ENCODE results near the gene BNIP5. TPM values are rescaled to one million over a fixed set of nuclear protein-coding genes. Genes with fewer than 3 reads are reported as not detected.

The BNIP5 gene
- total RNA-seq, 1 donor from 2014 or later, result not detected

DNA sequence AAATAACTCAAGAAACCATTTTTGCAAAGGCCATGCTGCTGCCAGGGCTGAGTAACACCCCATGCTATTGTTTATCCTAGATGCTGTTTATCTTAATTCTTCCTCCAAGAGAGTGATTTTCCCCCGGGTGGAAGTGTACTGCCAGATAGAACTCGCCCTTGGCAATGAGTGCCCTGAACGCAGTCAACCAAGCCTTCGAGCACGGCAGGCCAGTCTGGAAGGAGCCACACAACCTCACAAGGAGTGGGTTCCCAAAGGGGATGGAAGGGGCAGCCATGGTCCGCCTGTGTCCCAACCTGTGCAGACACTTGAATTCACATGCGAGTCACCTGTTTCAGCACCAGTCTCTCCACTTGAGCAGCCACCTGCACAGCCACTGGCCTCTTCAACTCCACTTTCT, 34.9 kb downstream of the BNIP5 start:
- Mint-ChIP-seq H3K9me3 (no peaks in the 10 kb centered on the region), H3K27ac (no peak overlapping the region), H3K4me3 (peak overlapping the region; percentile 33), H3K36me3 (no peaks in the 10 kb centered on the region), H3K27me3 (ENCODE audit: insufficient read depth, low read depth) (peaks cover 2% of the 10 kb centered on the region), H3K4me1 (peaks cover 15% of the 10 kb centered on the region)
- Histone ChIP-seq H3K36me3 (no peaks in the 10 kb centered on the region), H2AFZ (replicated peaks) (no peak overlapping the region), H4K20me1 (ENCODE audit: low read depth) (no peaks in the 10 kb centered on the region), H3K4me2 (no peak overlapping the region), H3K27ac (no peak overlapping the region), H3K27me3 (no peaks in the 10 kb centered on the region), H3K9ac (no peak overlapping the region), H3K4me1 (no peaks in the 10 kb centered on the region), H3F3A (ENCODE audit: low read depth) (no peaks in the 10 kb centered on the region), H3K79me2 (ENCODE audit: low read depth) (no peaks in the 10 kb centered on the region), H3K9me3 (ENCODE audit: low read depth) (no peaks in the 10 kb centered on the region), H3K4me3 (no peak overlapping the region)
- TF ChIP-seq, protein P1, sequence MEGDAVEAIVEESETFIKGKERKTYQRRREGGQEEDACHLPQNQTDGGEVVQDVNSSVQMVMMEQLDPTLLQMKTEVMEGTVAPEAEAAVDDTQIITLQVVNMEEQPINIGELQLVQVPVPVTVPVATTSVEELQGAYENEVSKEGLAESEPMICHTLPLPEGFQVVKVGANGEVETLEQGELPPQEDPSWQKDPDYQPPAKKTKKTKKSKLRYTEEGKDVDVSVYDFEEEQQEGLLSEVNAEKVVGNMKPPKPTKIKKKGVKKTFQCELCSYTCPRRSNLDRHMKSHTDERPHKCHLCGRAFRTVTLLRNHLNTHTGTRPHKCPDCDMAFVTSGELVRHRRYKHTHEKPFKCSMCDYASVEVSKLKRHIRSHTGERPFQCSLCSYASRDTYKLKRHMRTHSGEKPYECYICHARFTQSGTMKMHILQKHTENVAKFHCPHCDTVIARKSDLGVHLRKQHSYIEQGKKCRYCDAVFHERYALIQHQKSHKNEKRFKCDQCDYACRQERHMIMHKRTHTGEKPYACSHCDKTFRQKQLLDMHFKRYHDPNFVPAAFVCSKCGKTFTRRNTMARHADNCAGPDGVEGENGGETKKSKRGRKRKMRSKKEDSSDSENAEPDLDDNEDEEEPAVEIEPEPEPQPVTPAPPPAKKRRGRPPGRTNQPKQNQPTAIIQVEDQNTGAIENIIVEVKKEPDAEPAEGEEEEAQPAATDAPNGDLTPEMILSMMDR (IDR thresholded peaks at IDR 0.05), result no peak
- no peak for TF ChIP-seq EZH2phosphoT487 (IDR thresholded peaks at IDR 0.05)
- no peak for DNase-seq (ENCODE audit: low spot score)

DNA sequence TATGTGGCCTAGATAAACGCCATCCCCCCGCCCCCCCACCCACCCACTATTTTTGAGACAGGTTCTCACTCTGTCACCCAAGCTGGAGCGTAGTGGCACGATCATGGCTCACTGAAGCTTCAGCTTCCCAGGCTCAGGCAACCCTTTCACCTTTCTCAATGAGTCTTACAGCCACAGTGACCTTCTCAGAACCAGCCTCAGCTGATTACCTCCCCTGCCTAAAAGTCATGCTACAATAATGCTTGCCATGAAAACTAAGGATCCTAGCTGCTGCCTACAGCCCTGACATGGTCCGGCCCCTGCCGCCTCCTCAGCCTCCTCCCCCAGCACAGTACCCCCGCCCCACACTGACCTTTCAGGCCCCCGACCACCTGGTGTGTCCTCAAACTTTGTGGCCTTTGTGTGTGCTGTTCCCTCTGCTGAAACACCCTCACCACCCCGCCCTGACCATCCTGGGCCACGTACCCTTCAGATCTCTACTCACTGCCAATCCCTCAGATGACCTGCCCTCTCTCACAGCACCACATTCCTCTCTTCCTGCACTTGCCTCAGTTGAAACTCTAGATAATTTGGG, 35.5 kb downstream of the BNIP5 start:
- Histone ChIP-seq H3K9ac (no peak overlapping the region), H3K4me1 (no peaks in the 10 kb centered on the region), H3K27ac (no peak overlapping the region), H3K4me3 (no peak overlapping the region), H4K20me1 (ENCODE audit: low read depth) (no peaks in the 10 kb centered on the region), H3K36me3 (no peaks in the 10 kb centered on the region), H3K79me2 (ENCODE audit: low read depth) (no peaks in the 10 kb centered on the region), H3F3A (ENCODE audit: low read depth) (no peaks in the 10 kb centered on the region), H3K4me2 (no peak overlapping the region), H3K9me3 (ENCODE audit: low read depth) (no peaks in the 10 kb centered on the region), H3K27me3 (no peaks in the 10 kb centered on the region), H2AFZ (replicated peaks) (no peak overlapping the region)
- peaks cover 1% of the 10 kb centered on the region for H3K27me3 Mint-ChIP-seq (ENCODE audit: insufficient read depth, low read depth)
- no peaks in the 10 kb centered on the region for H3K36me3 Mint-ChIP-seq
- H3K9me3 Mint-ChIP-seq, result no peaks in the 10 kb centered on the region
- H3K4me3 Mint-ChIP-seq, result no peak overlapping the region
- H3K4me1 Mint-ChIP-seq, result peaks cover 9% of the 10 kb centered on the region
- TF ChIP-seq EZH2 (IDR thresholded peaks at IDR 0.05) (no peak), EZH2phosphoT487 (IDR thresholded peaks at IDR 0.05) (no peak)
- TF ChIP-seq, protein P1 (IDR thresholded peaks at IDR 0.05), result no peak
- no peak overlapping the region for H3K27ac Mint-ChIP-seq
- no peak for DNase-seq (ENCODE audit: low spot score)

DNA sequence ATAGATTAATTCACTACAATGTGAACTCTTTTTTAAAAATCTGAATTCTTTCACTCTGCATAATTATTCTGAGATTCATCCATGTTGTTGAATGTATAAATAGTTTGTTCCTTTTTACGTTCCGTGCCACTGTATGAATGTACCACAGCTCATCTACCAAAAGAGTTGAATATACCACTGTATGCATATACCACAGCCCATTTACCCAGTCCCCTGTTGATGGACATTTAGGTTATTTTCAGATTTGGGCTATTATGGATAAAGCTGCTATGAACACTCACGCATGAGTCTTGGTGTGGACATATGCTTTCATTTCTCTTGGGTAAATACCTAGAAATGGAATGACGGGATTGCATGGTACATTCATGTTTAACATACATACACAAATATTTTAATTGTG, 38.7 kb downstream of the BNIP5 start:
- Histone ChIP-seq H3K27me3 (no peaks in the 10 kb centered on the region), H3F3A (ENCODE audit: low read depth) (no peaks in the 10 kb centered on the region), H3K4me1 (no peaks in the 10 kb centered on the region), H3K9ac (no peak overlapping the region), H2AFZ (replicated peaks) (no peak overlapping the region), H3K36me3 (no peaks in the 10 kb centered on the region), H4K20me1 (ENCODE audit: low read depth) (no peaks in the 10 kb centered on the region), H3K4me2 (no peak overlapping the region), H3K4me3 (no peak overlapping the region), H3K27ac (no peak overlapping the region), H3K79me2 (ENCODE audit: low read depth) (no peaks in the 10 kb centered on the region), H3K9me3 (ENCODE audit: low read depth) (no peaks in the 10 kb centered on the region)
- DNase-seq (ENCODE audit: low spot score), result no peak
- Mint-ChIP-seq H3K4me1 (peaks cover 6% of the 10 kb centered on the region), H3K36me3 (no peaks in the 10 kb centered on the region), H3K4me3 (no peak overlapping the region), H3K9me3 (no peaks in the 10 kb centered on the region), H3K27ac (no peak overlapping the region), H3K27me3 (ENCODE audit: insufficient read depth, low read depth) (no peaks in the 10 kb centered on the region)
- TF ChIP-seq EZH2phosphoT487 (IDR thresholded peaks at IDR 0.05), result no peak
- no peak for TF ChIP-seq EZH2 (IDR thresholded peaks at IDR 0.05)
- TF ChIP-seq, protein P1 (IDR thresholded peaks at IDR 0.05), result no peak
